Activated CD8-positive, alpha-beta memory T cell treated with anti-CD3 and anti-CD28 coated beads, Interleukin-2, amount 50 U/mL, for 24 hours (primary cell): ENCODE results near the gene NPIPA8.
"Not testable (repeated sequence)": the region's sequence is repeated elsewhere in the genome, so short reads cannot be mapped to it uniquely, and the experiment has no call there.

Source experiments
- DNase-seq: peaks from one replicate; pipeline ENCODE4 v3.0.0-alpha.2; 2020; ENCODE audit errors: extremely low read depth

Gene NPIPA8

GRCh38 chr16:18276756-18277155, 59.8 kb downstream of the NPIPA8 start:
- DNase-seq, result not testable (repeated sequence)

- DNase-seq, result not testable (repeated sequence)
These were observed 66.4 kb downstream of the NPIPA8 start for GRCh38 chr16:18270171-18270570.
